ENCODE measurements around the gene UGT1A10. TPM values are rescaled to one million over a fixed set of nuclear protein-coding genes. Genes with fewer than 3 reads are reported as not detected.

Gene UGT1A10
- total RNA-seq, 1 experiment from 2014 or later = 1.0 TPM

DNA sequence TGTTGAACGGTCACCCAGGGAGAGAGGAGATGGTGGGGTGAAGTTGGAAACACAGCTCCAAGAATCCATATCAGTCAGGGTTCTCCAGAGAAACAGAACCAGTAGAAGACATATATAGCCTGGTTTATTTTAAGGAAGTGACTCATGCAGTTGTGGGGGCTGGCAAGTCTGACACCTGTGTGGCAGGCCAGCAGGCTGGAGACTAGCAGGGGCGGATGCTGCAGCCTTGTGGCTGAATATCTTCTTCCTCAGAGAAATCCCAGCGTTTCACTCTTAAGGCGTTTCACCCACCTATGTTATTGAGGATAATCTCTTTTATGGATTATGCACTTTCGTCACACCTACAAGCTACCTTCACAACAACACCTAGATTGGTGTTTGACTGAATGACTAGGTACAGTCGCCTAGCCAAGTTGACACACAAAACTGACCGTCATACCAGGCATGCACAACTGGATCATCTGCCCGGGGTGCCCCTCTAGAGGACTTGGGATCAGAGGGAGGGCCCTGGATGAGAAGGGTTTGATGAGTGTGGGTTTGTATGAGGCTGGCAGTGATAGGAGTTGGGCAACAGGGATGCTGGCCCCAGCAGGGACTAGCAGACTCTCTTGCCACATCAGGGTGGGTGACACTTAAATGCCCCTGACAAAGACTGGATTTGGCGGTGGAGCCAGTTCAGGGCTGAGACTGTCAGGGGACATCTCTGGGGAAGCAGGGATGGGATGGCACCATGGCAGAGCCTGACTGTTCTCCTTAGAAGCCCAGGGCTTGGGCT is 165.3 kb downstream of the UGT1A10 start:
- Histone ChIP-seq H3K4me3 (ENCODE audit: low read depth, low read length) (no peak overlapping the region), H3K9me3 (no peaks in the 10 kb centered on the region), H3K27me3 (replicated peaks; ENCODE audit: control insufficient read depth, insufficient read depth, low read length) (no peaks in the 10 kb centered on the region), H3K36me3 (ENCODE audit: control insufficient read depth, insufficient read depth, low read length) (no peaks in the 10 kb centered on the region), H3K4me1 (no peaks in the 10 kb centered on the region)
- TF ChIP-seq CTCF (IDR thresholded peaks at IDR 0.05; ENCODE audit: insufficient read depth in 1 of 2, low read depth in 1 of 2, low read length in 1 of 2, severe bottlenecking in 1 of 2, unreplicated experiment in 1 of 2) = no peak
- no TSS peak for BruUV-seq (replicated peaks)
- H3K27me3 Mint-ChIP-seq (ENCODE audit: insufficient read depth, unreplicated experiment) = no peaks in the 10 kb centered on the region
- no peak for DNase-seq
- POLR2A ChIA-PET = no interaction called here
- H3K36me3 Mint-ChIP-seq (ENCODE audit: insufficient read depth, unreplicated experiment) = no peaks in the 10 kb centered on the region
- CTCF ChIA-PET = no interaction called here
- intact Hi-C loops (cut with micrococcal nuclease; ENCODE audit: unreplicated experiment) = no loop called here
- no peaks in the 10 kb centered on the region for H3K9me3 Mint-ChIP-seq (ENCODE audit: unreplicated experiment)
- H3K4me1 Mint-ChIP-seq (ENCODE audit: low read depth, unreplicated experiment) = no peaks in the 10 kb centered on the region
- H3K4me3 Mint-ChIP-seq (ENCODE audit: unreplicated experiment) = no peak overlapping the region
- H3K27ac Mint-ChIP-seq (ENCODE audit: unreplicated experiment) = no peak overlapping the region

DNA sequence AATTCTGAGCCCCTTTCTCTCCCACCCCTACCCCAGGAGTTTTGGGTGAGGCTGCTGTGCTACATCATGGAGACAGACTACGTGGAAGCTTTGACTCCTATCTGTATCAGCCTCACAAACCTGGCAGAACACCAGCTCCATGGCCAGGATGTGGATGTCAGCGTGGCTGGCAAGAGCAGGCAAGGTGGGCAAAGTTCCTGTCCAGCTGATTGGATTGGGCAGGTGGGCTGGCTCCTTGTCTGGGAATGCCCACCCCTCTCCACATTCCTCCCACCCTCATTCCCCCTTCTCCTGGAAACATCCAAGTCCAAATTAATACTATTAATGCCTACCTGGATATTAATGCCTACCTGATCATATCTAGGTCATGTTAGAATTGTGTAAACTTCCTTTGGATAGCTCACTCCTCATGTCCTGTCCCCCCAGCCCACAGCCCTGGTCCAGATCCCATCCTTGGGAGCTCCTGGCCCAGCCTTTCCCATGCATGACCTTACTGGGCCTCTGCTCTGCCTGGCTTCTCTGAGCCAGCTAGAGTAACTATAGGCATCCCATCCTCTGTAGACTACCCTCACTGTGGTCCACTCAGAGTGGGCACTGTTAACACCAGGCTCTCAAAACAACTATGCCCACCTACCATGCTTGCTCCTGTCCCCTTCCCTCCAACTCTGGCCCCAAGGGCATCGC is 166.0 kb downstream of the UGT1A10 start:
- Histone ChIP-seq H3K4me1 (no peaks in the 10 kb centered on the region), H3K4me3 (ENCODE audit: low read depth, low read length) (no peak overlapping the region), H3K9me3 (no peaks in the 10 kb centered on the region), H3K36me3 (ENCODE audit: control insufficient read depth, insufficient read depth, low read length) (no peaks in the 10 kb centered on the region), H3K27me3 (replicated peaks; ENCODE audit: control insufficient read depth, insufficient read depth, low read length) (no peaks in the 10 kb centered on the region)
- Mint-ChIP-seq H3K27ac (ENCODE audit: unreplicated experiment) (no peak overlapping the region), H3K27me3 (ENCODE audit: insufficient read depth, unreplicated experiment) (no peaks in the 10 kb centered on the region), H3K4me1 (ENCODE audit: low read depth, unreplicated experiment) (no peaks in the 10 kb centered on the region), H3K9me3 (ENCODE audit: unreplicated experiment) (no peaks in the 10 kb centered on the region), H3K4me3 (ENCODE audit: unreplicated experiment) (no peak overlapping the region), H3K36me3 (ENCODE audit: insufficient read depth, unreplicated experiment) (no peaks in the 10 kb centered on the region)
- ChIA-PET POLR2A (no interaction called here), CTCF (no interaction called here)
- intact Hi-C loops (cut with micrococcal nuclease; ENCODE audit: unreplicated experiment) = no loop called here
- BruUV-seq (replicated peaks) = no TSS peak
- DNase-seq = no peak
- TF ChIP-seq CTCF (IDR thresholded peaks at IDR 0.05; ENCODE audit: insufficient read depth in 1 of 2, low read depth in 1 of 2, low read length in 1 of 2, severe bottlenecking in 1 of 2, unreplicated experiment in 1 of 2) = no peak

DNA sequence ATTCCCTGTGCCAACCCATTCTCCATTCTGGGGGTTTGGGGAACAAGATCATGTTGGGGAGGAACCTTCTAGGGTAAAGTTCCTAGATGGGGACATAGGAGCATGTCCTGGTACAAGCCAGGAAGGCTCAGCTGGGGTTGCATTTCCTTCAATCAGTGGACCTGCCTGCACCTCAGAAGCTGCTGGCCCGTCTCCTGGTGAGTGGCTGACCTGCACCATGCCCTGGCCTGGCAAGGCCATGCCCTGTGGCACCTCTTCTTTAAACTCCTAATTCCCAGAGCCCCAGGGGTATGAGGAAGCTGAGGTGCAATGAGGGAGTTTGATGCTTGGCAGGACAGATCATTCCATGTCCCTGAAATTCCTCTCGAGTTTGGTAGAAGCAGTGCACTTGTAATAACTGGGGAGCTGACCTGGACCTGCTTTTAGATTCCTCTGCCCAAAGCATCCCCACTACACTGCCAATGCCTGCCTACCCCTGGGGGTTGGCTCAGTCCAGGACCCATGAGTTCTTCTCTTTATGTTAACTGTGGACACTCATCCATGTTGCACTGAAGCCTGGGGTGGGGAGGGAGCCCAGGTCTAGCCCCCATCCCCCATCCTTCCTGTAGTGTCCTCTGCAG is 167.2 kb downstream of the UGT1A10 start:
- H3K4me1 Mint-ChIP-seq (ENCODE audit: low read depth, unreplicated experiment) = no peaks in the 10 kb centered on the region
- no peaks in the 10 kb centered on the region for H3K27me3 Mint-ChIP-seq (ENCODE audit: insufficient read depth, unreplicated experiment)
- no TSS peak for BruUV-seq (replicated peaks)
- no peaks in the 10 kb centered on the region for H3K4me1 ChIP-seq
- H3K9me3 Mint-ChIP-seq (ENCODE audit: unreplicated experiment) = no peaks in the 10 kb centered on the region
- POLR2A ChIA-PET = no interaction called here
- CTCF ChIA-PET = no interaction called here
- no peak for DNase-seq
- no peaks in the 10 kb centered on the region for H3K9me3 ChIP-seq
- H3K36me3 ChIP-seq (ENCODE audit: control insufficient read depth, insufficient read depth, low read length) = no peaks in the 10 kb centered on the region
- H3K27me3 ChIP-seq (replicated peaks; ENCODE audit: control insufficient read depth, insufficient read depth, low read length) = no peaks in the 10 kb centered on the region
- H3K36me3 Mint-ChIP-seq (ENCODE audit: insufficient read depth, unreplicated experiment) = no peaks in the 10 kb centered on the region
- no peak overlapping the region for H3K4me3 ChIP-seq (ENCODE audit: low read depth, low read length)
- no peak overlapping the region for H3K4me3 Mint-ChIP-seq (ENCODE audit: unreplicated experiment)
- no peak for TF ChIP-seq CTCF (IDR thresholded peaks at IDR 0.05; ENCODE audit: insufficient read depth in 1 of 2, low read depth in 1 of 2, low read length in 1 of 2, severe bottlenecking in 1 of 2, unreplicated experiment in 1 of 2)
- intact Hi-C loops (cut with micrococcal nuclease; ENCODE audit: unreplicated experiment) = no loop called here
- H3K27ac Mint-ChIP-seq (ENCODE audit: unreplicated experiment) = no peak overlapping the region
